Effector CD8-positive, alpha-beta T cell (primary cell): ENCODE measurements around the gene FOSL1.

Source experiments
- DNase-seq: peaks from one replicate; lab custom pipeline; 2025; lab: John Stamatoyannopoulos, UW

Gene FOSL1

GRCh38 chr11:65863889-65864705 is 36.1 kb downstream of the FOSL1 start:
- no peak for DNase-seq

GRCh38 chr11:65862941-65863888 is 37.0 kb downstream of the FOSL1 start:
- no peak for DNase-seq

GRCh38 chr11:65862191-65862735 is 37.9 kb downstream of the FOSL1 start:
- DNase-seq, result no peak

- no peak for DNase-seq
Observed at GRCh38 chr11:65861533-65862183, 38.5 kb downstream of the FOSL1 start.

GRCh38 chr11:65861165-65861505 is 39.1 kb downstream of the FOSL1 start:
- no peak for DNase-seq

GRCh38 chr11:65860278-65861164 is 39.7 kb downstream of the FOSL1 start, which contains the start of gene MUS81:
Gene MUS81, plus strand, starts transcription at chr11:65860433. Its CDS starts 321 bp downstream, at chr11:65860754.
- DNase-seq, result peak; percentile 93

- DNase-seq, result no peak
Observed at GRCh38 chr11:65859812-65860277, 40.3 kb downstream of the FOSL1 start.

GRCh38 chr11:65859095-65859811 is 40.9 kb downstream of the FOSL1 start:
- DNase-seq, result peak; percentile 96

GRCh38 chr11:65858681-65859087 is 41.5 kb downstream of the FOSL1 start:
- DNase-seq, result no peak

GRCh38 chr11:65857853-65858680 is 42.1 kb downstream of the FOSL1 start, which contains the start of gene CFL1:
Gene CFL1, minus strand, starts transcription at chr11:65858180. Its CDS starts 81 bp downstream, at chr11:65858099.
- DNase-seq, result peak; percentile 95

GRCh38 chr11:65857500-65857852 is 42.7 kb downstream of the FOSL1 start:
- peak; percentile 56 for DNase-seq

- DNase-seq, result peak; percentile 74
Observed at GRCh38 chr11:65856689-65857499, 43.3 kb downstream of the FOSL1 start.

- no peak for DNase-seq
Observed at GRCh38 chr11:65855927-65856363, 44.2 kb downstream of the FOSL1 start.

- no peak for DNase-seq
Observed at GRCh38 chr11:65854852-65855837, 45.0 kb downstream of the FOSL1 start.

- no peak for DNase-seq
Observed at GRCh38 chr11:65854161-65854592, 46.0 kb downstream of the FOSL1 start.

GRCh38 chr11:65853246-65853979 is 46.8 kb downstream of the FOSL1 start:
- no peak for DNase-seq
